Measurements from ENCODE around the gene AIFM2. TPM values are rescaled to one million over a fixed set of nuclear protein-coding genes. Genes with fewer than 3 reads are reported as not detected.

AIFM2 gene
- total and polyA plus RNA-seq, 2 of the 13 experiments (the other 11 are each of a cell fraction or from before 2014, with no cell fraction given), result 20.3 to 29.5 TPM

DNA sequence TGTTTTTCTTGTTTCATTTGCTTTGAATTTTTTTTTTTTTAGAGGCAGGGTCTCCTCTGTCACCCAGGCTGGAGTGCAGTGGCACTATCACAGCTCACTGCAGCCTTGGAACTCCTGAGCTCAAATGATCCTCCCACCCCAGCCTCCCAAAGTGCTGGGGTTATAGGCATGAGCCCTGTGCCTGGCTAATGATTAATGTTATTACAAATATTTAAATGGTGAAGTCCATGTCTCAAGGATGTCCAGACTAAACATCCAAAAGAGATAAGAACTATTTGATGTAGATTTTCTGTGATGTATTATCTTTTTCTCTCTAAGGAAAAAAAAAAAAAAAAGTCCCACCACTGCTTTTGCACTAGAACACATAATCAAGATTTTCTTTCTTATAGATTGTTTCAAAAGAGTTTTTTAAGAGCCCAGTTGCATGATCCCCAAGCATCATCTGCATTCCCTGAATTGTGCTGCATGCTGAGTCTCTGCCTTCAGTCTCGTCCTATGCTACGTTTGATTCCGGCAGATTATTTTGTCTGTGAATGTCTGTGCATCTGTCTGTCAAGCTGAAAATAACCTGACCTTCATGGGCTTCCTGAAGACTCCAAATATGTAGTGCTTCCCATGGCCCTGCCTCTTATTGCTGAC lies 46.5 kb downstream of the AIFM2 start (continued):
- TF ChIP-seq, protein P1, sequence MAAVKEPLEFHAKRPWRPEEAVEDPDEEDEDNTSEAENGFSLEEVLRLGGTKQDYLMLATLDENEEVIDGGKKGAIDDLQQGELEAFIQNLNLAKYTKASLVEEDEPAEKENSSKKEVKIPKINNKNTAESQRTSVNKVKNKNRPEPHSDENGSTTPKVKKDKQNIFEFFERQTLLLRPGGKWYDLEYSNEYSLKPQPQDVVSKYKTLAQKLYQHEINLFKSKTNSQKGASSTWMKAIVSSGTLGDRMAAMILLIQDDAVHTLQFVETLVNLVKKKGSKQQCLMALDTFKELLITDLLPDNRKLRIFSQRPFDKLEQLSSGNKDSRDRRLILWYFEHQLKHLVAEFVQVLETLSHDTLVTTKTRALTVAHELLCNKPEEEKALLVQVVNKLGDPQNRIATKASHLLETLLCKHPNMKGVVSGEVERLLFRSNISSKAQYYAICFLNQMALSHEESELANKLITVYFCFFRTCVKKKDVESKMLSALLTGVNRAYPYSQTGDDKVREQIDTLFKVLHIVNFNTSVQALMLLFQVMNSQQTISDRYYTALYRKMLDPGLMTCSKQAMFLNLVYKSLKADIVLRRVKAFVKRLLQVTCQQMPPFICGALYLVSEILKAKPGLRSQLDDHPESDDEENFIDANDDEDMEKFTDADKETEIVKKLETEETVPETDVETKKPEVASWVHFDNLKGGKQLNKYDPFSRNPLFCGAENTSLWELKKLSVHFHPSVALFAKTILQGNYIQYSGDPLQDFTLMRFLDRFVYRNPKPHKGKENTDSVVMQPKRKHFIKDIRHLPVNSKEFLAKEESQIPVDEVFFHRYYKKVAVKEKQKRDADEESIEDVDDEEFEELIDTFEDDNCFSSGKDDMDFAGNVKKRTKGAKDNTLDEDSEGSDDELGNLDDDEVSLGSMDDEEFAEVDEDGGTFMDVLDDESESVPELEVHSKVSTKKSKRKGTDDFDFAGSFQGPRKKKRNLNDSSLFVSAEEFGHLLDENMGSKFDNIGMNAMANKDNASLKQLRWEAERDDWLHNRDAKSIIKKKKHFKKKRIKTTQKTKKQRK (IDR thresholded peaks at IDR 0.05; ENCODE audit: low read length), result no peak
- TF ChIP-seq CEBPB (IDR thresholded peaks at IDR 0.05; ENCODE audit: borderline replicate concordance, low read depth, low read length) (no peak), HIVEP1 (CRISPR knock-in tag; IDR thresholded peaks at IDR 0.05) (no peak), HOXA7 (CRISPR knock-in tag; IDR thresholded peaks at IDR 0.05) (no peak), MED1 (CRISPR knock-in tag; IDR thresholded peaks at IDR 0.05) (peak; percentile 60), NRL (CRISPR knock-in tag; IDR thresholded peaks at IDR 0.05; ENCODE audit: borderline replicate concordance) (no peak), ZNF230 (CRISPR knock-in tag; IDR thresholded peaks at IDR 0.05) (no peak), HOXA3 (CRISPR knock-in tag; IDR thresholded peaks at IDR 0.05) (peak; percentile 29; the same call in 1 of the 2 replicates), ZNF263 (CRISPR knock-in tag; IDR thresholded peaks at IDR 0.05) (peak; percentile 66; the same call in 1 of the 2 replicates), ZBTB21 (CRISPR knock-in tag; IDR thresholded peaks at IDR 0.05) (no peak), SMAD3 (CRISPR knock-in tag; IDR thresholded peaks at IDR 0.05) (peak; percentile 87), RBM39 (IDR thresholded peaks at IDR 0.05; ENCODE audit: low read depth, low read length, poor library complexity, severe bottlenecking) (no peak), TP53 (CRISPR knock-in tag; conservative IDR thresholded peaks at IDR 0.05) (no peak), MTF2 (CRISPR knock-in tag; IDR thresholded peaks at IDR 0.05; ENCODE audit: borderline replicate concordance) (no peak)
- TF ChIP-seq, protein P2, sequence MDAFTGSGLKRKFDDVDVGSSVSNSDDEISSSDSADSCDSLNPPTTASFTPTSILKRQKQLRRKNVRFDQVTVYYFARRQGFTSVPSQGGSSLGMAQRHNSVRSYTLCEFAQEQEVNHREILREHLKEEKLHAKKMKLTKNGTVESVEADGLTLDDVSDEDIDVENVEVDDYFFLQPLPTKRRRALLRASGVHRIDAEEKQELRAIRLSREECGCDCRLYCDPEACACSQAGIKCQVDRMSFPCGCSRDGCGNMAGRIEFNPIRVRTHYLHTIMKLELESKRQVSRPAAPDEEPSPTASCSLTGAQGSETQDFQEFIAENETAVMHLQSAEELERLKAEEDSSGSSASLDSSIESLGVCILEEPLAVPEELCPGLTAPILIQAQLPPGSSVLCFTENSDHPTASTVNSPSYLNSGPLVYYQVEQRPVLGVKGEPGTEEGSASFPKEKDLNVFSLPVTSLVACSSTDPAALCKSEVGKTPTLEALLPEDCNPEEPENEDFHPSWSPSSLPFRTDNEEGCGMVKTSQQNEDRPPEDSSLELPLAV (CRISPR knock-in tag; conservative IDR thresholded peaks at IDR 0.05; ENCODE audit: low read depth), result no peak
- TF ChIP-seq, protein P3, sequence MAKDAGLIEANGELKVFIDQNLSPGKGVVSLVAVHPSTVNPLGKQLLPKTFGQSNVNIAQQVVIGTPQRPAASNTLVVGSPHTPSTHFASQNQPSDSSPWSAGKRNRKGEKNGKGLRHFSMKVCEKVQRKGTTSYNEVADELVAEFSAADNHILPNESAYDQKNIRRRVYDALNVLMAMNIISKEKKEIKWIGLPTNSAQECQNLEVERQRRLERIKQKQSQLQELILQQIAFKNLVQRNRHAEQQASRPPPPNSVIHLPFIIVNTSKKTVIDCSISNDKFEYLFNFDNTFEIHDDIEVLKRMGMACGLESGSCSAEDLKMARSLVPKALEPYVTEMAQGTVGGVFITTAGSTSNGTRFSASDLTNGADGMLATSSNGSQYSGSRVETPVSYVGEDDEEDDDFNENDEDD (CRISPR knock-in tag; IDR thresholded peaks at IDR 0.05; ENCODE audit: borderline replicate concordance), result no peak
- TF ChIP-seq, protein P4, sequence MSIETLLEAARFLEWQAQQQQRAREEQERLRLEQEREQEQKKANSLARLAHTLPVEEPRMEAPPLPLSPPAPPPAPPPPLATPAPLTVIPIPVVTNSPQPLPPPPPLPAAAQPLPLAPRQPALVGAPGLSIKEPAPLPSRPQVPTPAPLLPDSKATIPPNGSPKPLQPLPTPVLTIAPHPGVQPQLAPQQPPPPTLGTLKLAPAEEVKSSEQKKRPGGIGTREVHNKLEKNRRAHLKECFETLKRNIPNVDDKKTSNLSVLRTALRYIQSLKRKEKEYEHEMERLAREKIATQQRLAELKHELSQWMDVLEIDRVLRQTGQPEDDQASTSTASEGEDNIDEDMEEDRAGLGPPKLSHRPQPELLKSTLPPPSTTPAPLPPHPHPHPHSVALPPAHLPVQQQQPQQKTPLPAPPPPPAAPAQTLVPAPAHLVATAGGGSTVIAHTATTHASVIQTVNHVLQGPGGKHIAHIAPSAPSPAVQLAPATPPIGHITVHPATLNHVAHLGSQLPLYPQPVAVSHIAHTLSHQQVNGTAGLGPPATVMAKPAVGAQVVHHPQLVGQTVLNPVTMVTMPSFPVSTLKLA (IDR thresholded peaks at IDR 0.05), result no peak
- TF ChIP-seq, protein P5, sequence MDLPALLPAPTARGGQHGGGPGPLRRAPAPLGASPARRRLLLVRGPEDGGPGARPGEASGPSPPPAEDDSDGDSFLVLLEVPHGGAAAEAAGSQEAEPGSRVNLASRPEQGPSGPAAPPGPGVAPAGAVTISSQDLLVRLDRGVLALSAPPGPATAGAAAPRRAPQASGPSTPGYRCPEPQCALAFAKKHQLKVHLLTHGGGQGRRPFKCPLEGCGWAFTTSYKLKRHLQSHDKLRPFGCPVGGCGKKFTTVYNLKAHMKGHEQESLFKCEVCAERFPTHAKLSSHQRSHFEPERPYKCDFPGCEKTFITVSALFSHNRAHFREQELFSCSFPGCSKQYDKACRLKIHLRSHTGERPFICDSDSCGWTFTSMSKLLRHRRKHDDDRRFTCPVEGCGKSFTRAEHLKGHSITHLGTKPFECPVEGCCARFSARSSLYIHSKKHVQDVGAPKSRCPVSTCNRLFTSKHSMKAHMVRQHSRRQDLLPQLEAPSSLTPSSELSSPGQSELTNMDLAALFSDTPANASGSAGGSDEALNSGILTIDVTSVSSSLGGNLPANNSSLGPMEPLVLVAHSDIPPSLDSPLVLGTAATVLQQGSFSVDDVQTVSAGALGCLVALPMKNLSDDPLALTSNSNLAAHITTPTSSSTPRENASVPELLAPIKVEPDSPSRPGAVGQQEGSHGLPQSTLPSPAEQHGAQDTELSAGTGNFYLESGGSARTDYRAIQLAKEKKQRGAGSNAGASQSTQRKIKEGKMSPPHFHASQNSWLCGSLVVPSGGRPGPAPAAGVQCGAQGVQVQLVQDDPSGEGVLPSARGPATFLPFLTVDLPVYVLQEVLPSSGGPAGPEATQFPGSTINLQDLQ (CRISPR knock-in tag; IDR thresholded peaks at IDR 0.05), result no peak
- TF ChIP-seq, protein P6, sequence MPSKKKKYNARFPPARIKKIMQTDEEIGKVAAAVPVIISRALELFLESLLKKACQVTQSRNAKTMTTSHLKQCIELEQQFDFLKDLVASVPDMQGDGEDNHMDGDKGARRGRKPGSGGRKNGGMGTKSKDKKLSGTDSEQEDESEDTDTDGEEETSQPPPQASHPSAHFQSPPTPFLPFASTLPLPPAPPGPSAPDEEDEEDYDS (CRISPR knock-in tag; IDR thresholded peaks at IDR 0.05), result peak; percentile 74

All from HepG2 (cell line).